GM19035 (cell line): ENCODE results near the gene NONO.
"Not testable (repeated sequence)": the region's sequence is repeated elsewhere in the genome, so short reads cannot be mapped to it uniquely, and the experiment has no call there.

Experiments
- ATAC-seq: cut with Tn5 transposase; IDR thresholded peaks from one replicate; pipeline ENCODE4 v1.9.1; 2021; ENCODE audit not compliant: unreplicated experiment

Gene NONO

GRCh38 chrX:71283403-71284143 lies at the start of gene NONO:
NONO (plus strand) TSS chrX:71283635; CDS start chrX:71290638, 7,003 bp downstream.
- peak; percentile 91 for ATAC-seq

- no peak for ATAC-seq
These were observed 48.0 kb upstream of the NONO start for GRCh38 chrX:71235482-71235881.

- no peak for ATAC-seq
These were observed 46.6 kb upstream of the NONO start for GRCh38 chrX:71236836-71237235.

- ATAC-seq = no peak
These were observed 43.7 kb upstream of the NONO start for GRCh38 chrX:71239781-71240180.

- no peak for ATAC-seq
These were observed 42.1 kb upstream of the NONO start for GRCh38 chrX:71241301-71241700.

GRCh38 chrX:71244359-71245128 lies 38.9 kb upstream of the NONO start:
- no peak for ATAC-seq

- ATAC-seq = no peak
These were observed 38.3 kb upstream of the NONO start for GRCh38 chrX:71245159-71245558.

GRCh38 chrX:71250841-71251240 lies 32.6 kb upstream of the NONO start:
- ATAC-seq = no peak

GRCh38 chrX:71251466-71251973 lies 31.9 kb upstream of the NONO start:
- ATAC-seq = no peak

GRCh38 chrX:71252221-71252620 lies 31.2 kb upstream of the NONO start:
- ATAC-seq = no peak

GRCh38 chrX:71253253-71254091 lies 30.0 kb upstream of the NONO start:
- ATAC-seq = no peak

GRCh38 chrX:71254092-71254963 lies 29.1 kb upstream of the NONO start, which contains the start of gene ZMYM3:
ZMYM3 (minus strand) TSS chrX:71254140; CDS start chrX:71253255, 885 bp downstream.
- peak; percentile 88 for ATAC-seq

- no peak for ATAC-seq
These were observed 27.4 kb upstream of the NONO start for GRCh38 chrX:71256051-71256450.

- ATAC-seq = no peak
These were observed 26.6 kb upstream of the NONO start for GRCh38 chrX:71256856-71257255.

- ATAC-seq = not testable (repeated sequence)
These were observed 14.8 kb upstream of the NONO start for GRCh38 chrX:71268624-71269023.

GRCh38 chrX:71269801-71270395 lies 13.5 kb upstream of the NONO start:
- no peak for ATAC-seq

- ATAC-seq = not testable (repeated sequence)
These were observed 11.1 kb upstream of the NONO start for GRCh38 chrX:71272313-71272712.

- ATAC-seq = not testable (repeated sequence)
These were observed 2.1 kb upstream of the NONO start for GRCh38 chrX:71281300-71281699.

- ATAC-seq = peak; percentile 27
These were observed 677 bp upstream of the NONO start for GRCh38 chrX:71282514-71283402.
